H1 (cell line): ENCODE measurements around the gene EMP3. TPM values are rescaled to one million over a fixed set of nuclear protein-coding genes. Genes with fewer than 3 reads are reported as not detected.
A peak's percentile ranks its signal among the peaks of the same experiment; 100 is the strongest.

Source experiments
- JUND ChIP-seq: IDR thresholded peaks from 2 replicates; pipeline ENCODE4 v1.6.1; 2011; ENCODE audit warnings: mild to moderate bottlenecking, improper control_type of control experiment, low read length
- RBBP5 ChIP-seq: IDR thresholded peaks from 2 replicates; pipeline ENCODE4 v1.7.1; 2012; ENCODE audit warnings: low read depth, mild to moderate bottlenecking, inconsistent platforms, low read length, moderate library complexity, borderline replicate concordance
- RNF2 ChIP-seq: fragments of 200-900, 300-1000 bp; sonication (generic); IDR thresholded peaks from 2 replicates; pipeline ENCODE4 v1.7.1; 2016; ENCODE audit warnings: borderline replicate concordance, low read depth, mild to moderate bottlenecking, antibody characterized with exemption, low read length; ENCODE audit not compliant: poor library complexity, severe bottlenecking; ENCODE audit errors: missing control alignments
- SIX5 ChIP-seq: IDR thresholded peaks from 2 replicates; pipeline ENCODE4 v1.6.1; 2011; ENCODE audit warnings: mild to moderate bottlenecking, low read depth, low read length
- YY1 ChIP-seq: IDR thresholded peaks from 2 replicates; pipeline ENCODE4 v1.6.1; 2011; ENCODE audit warnings: low read depth, mild to moderate bottlenecking, low read length
- polyA plus RNA-seq, 7 experiments: library from polyadenylated mRNA; depleted of rRNA in 3 of 7; stranded (reverse) in 5 of 7; unstranded in 2 of 7; fragments of >200 nt in 5 of 7; fragments of 200-250 nt in 2 of 7; gene quantifications; 1 replicate in 5 of 7; 2 replicates in 1 of 7; 4 replicates in 1 of 7; pipeline versions ENCODE4 v1.2.1 to v1.2.3, GENCODE V29; 2011 to 2013; ENCODE audit warnings: missing spikeins in 2 of 7, mixed read lengths in 2 of 7
- total RNA-seq: library from RNA; stranded (reverse); fragmentation: NEBNext Ultra II Directional; extraction: Animal tissue kit (Norgen Biotek cat#: 25700); gene quantifications from 2 replicates; pipeline ENCODE4 v1.2.1, GENCODE V29; 2021

The EMP3 gene
- total and polyA plus RNA-seq, 2 of the 8 experiments (the other 6 are each of a cell fraction or from before 2014, with no cell fraction given), result 18.4 to 87.8 TPM

- TF ChIP-seq SIX5 (peak; percentile 69), YY1 (0 out of 2 replicates have a peak, but pooled peaks have one; percentile 51), RNF2 (no peak), RBBP5 (no peak), JUND (peak; percentile 96)
Observed at GRCh38 chr19:48329167-48329891, 4.0 kb downstream of the EMP3 start (continued).
